Ovary (tissue), 9 donors: ENCODE data around the gene ZKSCAN5. TPM values are rescaled to one million over a fixed set of nuclear protein-coding genes. Genes with fewer than 3 reads are reported as not detected.
"Not testable (repeated sequence)": the region's sequence is repeated elsewhere in the genome, so short reads cannot be mapped to it uniquely, and the experiment has no call there.

Source experiments
- DNase-seq, 5 donors: peaks; one replicate each; pipeline ENCODE4 v3.0.0-alpha.2; 2019 to 2020
- H3K27ac ChIP-seq, 2 donors: fragments of 200-600 bp; one replicate each; pipeline versions ENCODE4 v1.5.1 to v1.8.0; 2019 to 2022
- H3K27me3 ChIP-seq: fragments of 200-600 bp; one replicate; pipeline ENCODE4 v1.8.0; 2022
- H3K36me3 ChIP-seq: fragments of 200-600 bp; sonication (generic); one replicate; pipeline ENCODE4 v1.5.1; 2019
- H3K4me1 ChIP-seq: one replicate; pipeline ENCODE4 v1.8.1; 2013; ENCODE audit warnings: mild to moderate bottlenecking, moderate library complexity; ENCODE audit not compliant: insufficient read depth
- H3K4me3 ChIP-seq: fragments of 200-600 bp; sonication (generic); one replicate; pipeline ENCODE4 v1.5.1; 2017
- H3K9me3 ChIP-seq, 2 donors: fragments of 200-600 bp in 1 of 2; sonication (generic) in 1 of 2; one replicate each; pipeline versions ENCODE4 v1.5.1 to v1.8.1; 2013 to 2019; ENCODE audit warnings: mild to moderate bottlenecking in 1 of 2, moderate library complexity in 1 of 2
- EP300 ChIP-seq: sonication (generic); formaldehyde crosslinking; IDR thresholded peaks from one replicate; pipeline ENCODE4 v1.6.1; 2017; ENCODE audit warnings: antibody characterized with exemption
- POLR2A ChIP-seq: fragments of 450-650 bp; IDR thresholded peaks from one replicate; pipeline ENCODE4 v1.6.1; 2017; ENCODE audit warnings: antibody characterized with exemption, mild to moderate bottlenecking, moderate library complexity
- WGBS, 3 donors: extraction: QIAGEN DNeasy Blood & Tissue Kit in 1 of 3; methylation state at CpG; one replicate each; pipeline versions ENCODE4 v1.1.5 to v1.1.7; 2013 to 2017; 5-methylcytosine and 5-hydroxymethylcytosine counted together
- intact Hi-C, 4 donors: fragments of 100-400 bp; cut with DNase I; formaldehyde crosslinking; loops; one replicate each; pipeline versions ENCODE4 v1.11.0 to v1.15.1; 2022 to 2023
- polyA plus RNA-seq, 2 donors: library from polyadenylated mRNA; stranded (reverse); fragments of 200-250 nt in 1 of 2; fragments of 350-450 nt in 1 of 2; fragmentation: Illumina TruSeq in 1 of 2; extraction: RNeasy Lipid Tissue Mini Kit (QIAGEN cat#74804) in 1 of 2; gene quantifications; one replicate each; pipeline ENCODE4 v1.2.3, GENCODE V29; 2013 to 2014
- total RNA-seq, 7 donors: library from RNA; depleted of rRNA in 2 of 7; stranded (reverse); fragments of >200 nt in 2 of 7; fragmentation: NEBNext Ultra II Directional in 3 of 7; extraction: Animal tissue kit (Norgen Biotek cat#: 25700) in 3 of 7; gene quantifications; one replicate each; pipeline versions ENCODE4 v1.1.0 to v1.2.4, GENCODE V29; 2016 to 2023
- TF ChIP-seq, protein P1 (sequence below), 3 donors: fragments of 450-650 bp in 2 of 3; fragments of 200-600 bp in 1 of 3; IDR thresholded peaks; one replicate each; pipeline versions ENCODE4 v1.5.1 to v1.8.0; 2016 to 2022; ENCODE audit warnings: antibody characterized with exemption in 3 of 3, mild to moderate bottlenecking in 1 of 3
- donor health status: DM: no; HTN: no; CAD: no; lungs with moderate emphysema.
- donor health status: DM: no; HTN: no; CAD: no.
- donor health status: Bipolar disorder and iron deficiency.
- donor health status: DM: yes; HTN: yes; CAD: no.
- donor health status: DM: no; HTN: no; CAD: no.
- donor health status: DM: yes; HTN: yes; CAD: no.

ZKSCAN5 gene
- total and polyA plus RNA-seq, 9 donors = 5.2 to 12.1 (median 8.6) TPM

DNA sequence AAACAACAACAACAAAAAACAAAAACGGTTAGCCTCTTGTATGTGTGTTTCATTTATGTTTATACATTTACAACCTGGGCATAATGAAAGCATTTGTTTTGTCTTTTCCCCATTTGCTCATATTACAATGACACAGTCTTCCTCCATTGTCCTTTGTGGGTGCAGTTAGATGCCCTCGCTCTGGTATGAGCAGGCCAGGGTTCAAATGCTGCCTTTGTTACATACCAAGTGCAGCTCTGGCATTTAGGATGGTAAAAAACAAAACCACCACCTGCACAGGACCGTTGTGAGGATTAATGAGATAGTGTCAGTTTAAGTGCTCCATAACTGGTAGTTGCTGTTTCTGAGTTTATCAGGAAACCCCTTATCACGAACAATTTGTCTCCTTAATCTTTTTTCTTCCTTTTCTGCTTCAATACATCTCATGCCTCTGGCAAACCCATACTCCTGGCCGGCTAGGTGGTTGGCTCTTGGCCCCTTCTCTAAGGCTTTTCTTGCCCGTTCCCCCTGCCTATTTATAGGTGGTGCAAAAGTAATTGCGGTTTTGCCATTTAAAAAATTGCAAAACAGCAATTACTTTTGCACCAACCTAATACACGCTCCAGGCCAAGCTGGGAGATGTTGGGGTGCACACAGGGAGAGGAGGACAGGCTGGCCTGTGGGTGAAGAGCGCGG lies 75.0 kb downstream of the ZKSCAN5 start:
- no peak overlapping the region for H3K27ac ChIP-seq
- H3K9me3 ChIP-seq = no peaks in the 10 kb centered on the region
- H3K4me3 ChIP-seq = peak overlapping the region; percentile 53
- WGBS, 3 donors = 25 to 31% (median 29%) methylated on average over 10 of the region's 10 CpGs
- H3K27me3 ChIP-seq = no peaks in the 10 kb centered on the region
- H3K36me3 ChIP-seq = no peaks in the 10 kb centered on the region
- intact Hi-C loops = no loop called here
- TF ChIP-seq EP300 (no peak), POLR2A (no peak)
- TF ChIP-seq, protein P1, sequence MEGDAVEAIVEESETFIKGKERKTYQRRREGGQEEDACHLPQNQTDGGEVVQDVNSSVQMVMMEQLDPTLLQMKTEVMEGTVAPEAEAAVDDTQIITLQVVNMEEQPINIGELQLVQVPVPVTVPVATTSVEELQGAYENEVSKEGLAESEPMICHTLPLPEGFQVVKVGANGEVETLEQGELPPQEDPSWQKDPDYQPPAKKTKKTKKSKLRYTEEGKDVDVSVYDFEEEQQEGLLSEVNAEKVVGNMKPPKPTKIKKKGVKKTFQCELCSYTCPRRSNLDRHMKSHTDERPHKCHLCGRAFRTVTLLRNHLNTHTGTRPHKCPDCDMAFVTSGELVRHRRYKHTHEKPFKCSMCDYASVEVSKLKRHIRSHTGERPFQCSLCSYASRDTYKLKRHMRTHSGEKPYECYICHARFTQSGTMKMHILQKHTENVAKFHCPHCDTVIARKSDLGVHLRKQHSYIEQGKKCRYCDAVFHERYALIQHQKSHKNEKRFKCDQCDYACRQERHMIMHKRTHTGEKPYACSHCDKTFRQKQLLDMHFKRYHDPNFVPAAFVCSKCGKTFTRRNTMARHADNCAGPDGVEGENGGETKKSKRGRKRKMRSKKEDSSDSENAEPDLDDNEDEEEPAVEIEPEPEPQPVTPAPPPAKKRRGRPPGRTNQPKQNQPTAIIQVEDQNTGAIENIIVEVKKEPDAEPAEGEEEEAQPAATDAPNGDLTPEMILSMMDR (IDR thresholded peaks at IDR 0.05) = no peak
- no peak for DNase-seq
- H3K4me1 ChIP-seq = peaks cover 6% of the 10 kb centered on the region

DNA sequence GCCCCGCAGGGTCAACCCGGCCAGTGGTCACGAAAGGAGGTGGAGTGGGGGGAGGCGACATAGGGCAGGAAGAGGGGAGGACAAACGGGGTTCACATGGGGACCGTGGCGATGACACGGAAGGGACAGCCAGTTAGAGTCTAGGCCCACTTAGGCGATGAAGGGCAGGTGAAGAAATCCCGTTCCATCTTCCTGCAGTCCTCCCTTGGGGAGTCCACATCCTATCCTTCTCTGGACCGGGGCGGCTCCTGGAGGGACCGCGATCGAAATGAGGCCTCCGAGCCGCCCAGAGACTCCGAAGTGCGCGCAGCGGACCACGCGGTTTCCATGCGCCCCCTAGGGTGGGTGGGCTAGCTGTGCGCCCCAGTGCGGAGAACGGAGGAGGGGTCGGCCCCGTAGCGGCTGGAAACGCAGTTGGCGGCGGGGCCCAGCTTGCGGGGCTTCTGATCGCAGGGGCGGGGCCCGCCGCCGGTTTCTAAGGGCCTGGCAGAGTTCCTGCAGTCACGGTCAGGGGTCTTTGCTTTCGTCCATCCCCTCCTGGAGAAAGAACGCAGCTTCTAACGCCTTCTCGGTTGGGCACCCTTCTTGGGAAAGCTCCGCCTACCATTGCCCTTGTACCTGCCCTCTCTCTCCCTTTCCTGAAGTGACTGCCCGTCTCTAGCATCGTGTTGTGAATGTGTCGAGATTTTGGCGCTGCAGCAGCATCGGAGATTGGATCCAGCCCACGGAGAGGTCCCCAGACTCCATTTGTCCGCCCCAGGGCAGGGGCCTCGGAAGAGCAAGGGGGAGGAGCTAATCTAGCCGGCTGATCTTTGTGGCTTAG lies 75.7 kb downstream of the ZKSCAN5 start:
- Histone ChIP-seq H3K4me3 (peak overlapping the region; percentile 53), H3K27ac (no peak overlapping the region), H3K27me3 (no peaks in the 10 kb centered on the region), H3K4me1 (peaks cover 4% of the 10 kb centered on the region), H3K9me3 (no peaks in the 10 kb centered on the region), H3K36me3 (no peaks in the 10 kb centered on the region)
- TF ChIP-seq, protein P1 (IDR thresholded peaks at IDR 0.05) = peak in 2 of 3 donors; percentile 17 to 24
- TF ChIP-seq POLR2A = no peak
- peak; percentile 34 to 71 (median 51) for DNase-seq
- WGBS, 3 donors = 0 to 1% (median 0%) methylated on average over 50 to 54 of the region's 54 CpGs
- intact Hi-C loops = no loop called here

DNA sequence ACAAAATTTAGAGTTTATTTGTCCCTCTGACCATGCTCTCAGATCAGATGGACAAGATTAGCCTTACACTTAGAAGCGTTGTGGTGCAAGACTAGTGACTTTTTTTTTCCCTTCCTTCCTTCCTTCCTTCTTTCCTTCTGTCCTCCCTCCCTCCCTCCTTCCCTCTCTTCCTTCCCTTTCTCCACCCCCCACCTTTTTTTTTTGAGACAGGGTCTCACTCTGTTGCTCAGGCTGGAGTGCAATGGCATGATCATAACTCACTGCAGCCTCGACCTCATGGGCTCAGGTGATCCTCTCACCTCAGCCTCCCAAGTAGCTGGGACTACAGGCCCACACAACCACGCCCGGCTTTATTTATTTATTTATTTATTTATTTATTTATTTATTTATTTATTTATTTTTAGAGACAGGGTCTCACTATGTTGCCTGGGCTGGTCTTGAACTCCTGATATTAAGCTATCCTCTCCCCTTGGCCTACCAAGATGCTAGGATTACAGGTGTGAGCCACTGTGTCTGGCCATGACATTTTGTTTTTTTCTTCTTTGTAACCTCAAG lies 76.4 kb downstream of the ZKSCAN5 start:
- H3K27me3 ChIP-seq, intact Hi-C loops, H3K36me3 ChIP-seq, H3K27ac ChIP-seq, H3K4me1 ChIP-seq, DNase-seq, H3K9me3 ChIP-seq: not testable (repeated sequence)
- H3K4me3 ChIP-seq = peak overlapping the region; percentile 53
- 47 to 52% (median 51%) methylated on average over 4 of the region's 4 CpGs for WGBS, 3 donors

Other genes starting within 250 kb of the ZKSCAN5 start
- not detected for gene MYH16, start 231.8 kb upstream of the ZKSCAN5 start, total RNA-seq
- not detected for gene MYH16, start 231.8 kb upstream of the ZKSCAN5 start, polyA plus RNA-seq
- gene ARPC1A, start 178.8 kb upstream of the ZKSCAN5 start, total RNA-seq = 100 to 1,000 TPM in 5 of 7 donors, 10 to 100 TPM in 2; 83.7 to 134 (median 112) TPM
- gene ARPC1A, start 178.8 kb upstream of the ZKSCAN5 start, polyA plus RNA-seq = 100 to 1,000 TPM in 1 of 2 donors, 10 to 100 TPM in 1; 98.1 to 138 TPM
- gene ARPC1B, start 129.9 kb upstream of the ZKSCAN5 start, total RNA-seq = 10 to 100 TPM; 24.2 to 82.5 (median 42.9) TPM
- 10 to 100 TPM; 63.4 to 77.9 TPM for gene ARPC1B, start 129.9 kb upstream of the ZKSCAN5 start, polyA plus RNA-seq
- gene PDAP1, start 96.1 kb upstream of the ZKSCAN5 start, total RNA-seq = 10 to 100 TPM; 31.1 to 90.0 (median 83.9) TPM
- 100 to 1,000 TPM in 1 of 2 donors, 10 to 100 TPM in 1; 81.5 to 155 TPM for gene PDAP1, start 96.1 kb upstream of the ZKSCAN5 start, polyA plus RNA-seq
- gene BUD31, start 95.7 kb upstream of the ZKSCAN5 start, total RNA-seq = 10 to 100 TPM; 44.4 to 96.4 (median 53.4) TPM
- 100 to 1,000 TPM in 1 of 2 donors, 10 to 100 TPM in 1; 75.6 to 157 TPM for gene BUD31, start 95.7 kb upstream of the ZKSCAN5 start, polyA plus RNA-seq
- gene PTCD1, start 65.9 kb upstream of the ZKSCAN5 start, total RNA-seq = 1 to 10 TPM; 3.9 to 8.3 (median 7.3) TPM
- gene PTCD1, start 65.9 kb upstream of the ZKSCAN5 start, polyA plus RNA-seq = 1 to 10 TPM; 3.5 to 7.5 TPM
- 10 to 100 TPM; 12.1 to 40.9 (median 32.9) TPM for gene CPSF4, start 65.7 kb upstream of the ZKSCAN5 start, total RNA-seq
- 10 to 100 TPM; 10.7 to 36.4 TPM for gene CPSF4, start 65.7 kb upstream of the ZKSCAN5 start, polyA plus RNA-seq
- 100 to 1,000 TPM; 122 to 415 (median 142) TPM for gene ATP5MF, start 38.5 kb upstream of the ZKSCAN5 start, total RNA-seq
- 100 to 1,000 TPM; 418 to 456 TPM for gene ATP5MF, start 38.5 kb upstream of the ZKSCAN5 start, polyA plus RNA-seq
- 10 to 100 TPM in 4 of 7 donors, 1 to 10 TPM in 3; 4.4 to 10.6 (median 10.1) TPM for gene ZNF789, start 31.8 kb upstream of the ZKSCAN5 start, total RNA-seq
- 10 to 100 TPM in 1 of 2 donors, 1 to 10 TPM in 1; 6.7 to 15.8 TPM for gene ZNF789, start 31.8 kb upstream of the ZKSCAN5 start, polyA plus RNA-seq
- gene ZNF394, start 4.4 kb upstream of the ZKSCAN5 start, total RNA-seq = 10 to 100 TPM; 29.5 to 43.8 (median 36.7) TPM
- 10 to 100 TPM; 19.2 to 23.1 TPM for gene ZNF394, start 4.4 kb upstream of the ZKSCAN5 start, polyA plus RNA-seq
- 10 to 100 TPM in 2 of 7 donors, 1 to 10 TPM in 5; 6.4 to 13.5 (median 9.0) TPM for gene FAM200A, start 47.5 kb downstream of the ZKSCAN5 start, total RNA-seq
- gene FAM200A, start 47.5 kb downstream of the ZKSCAN5 start, polyA plus RNA-seq = 1 to 10 TPM; 7.5 to 8.9 TPM
- 10 to 100 TPM; 48.7 to 68.5 (median 62.4) TPM for gene ZNF655, start 54.0 kb downstream of the ZKSCAN5 start, total RNA-seq
- 10 to 100 TPM; 33.0 to 44.6 TPM for gene ZNF655, start 54.0 kb downstream of the ZKSCAN5 start, polyA plus RNA-seq
- 1 to 10 TPM in 4 of 7 donors, under 1 TPM in 3; 0.25 to 3.5 (median 1.2) TPM for gene TMEM225B, start 93.6 kb downstream of the ZKSCAN5 start, total RNA-seq
- 1 to 10 TPM in 1 of 2 donors, under 1 TPM in 1; 0.84 to 1.7 TPM for gene TMEM225B, start 93.6 kb downstream of the ZKSCAN5 start, polyA plus RNA-seq
- 10 to 100 TPM; 10.2 to 21.1 (median 18.2) TPM for gene ZSCAN25, start 112.3 kb downstream of the ZKSCAN5 start, total RNA-seq
- gene ZSCAN25, start 112.3 kb downstream of the ZKSCAN5 start, polyA plus RNA-seq = 10 to 100 TPM in 1 of 2 donors, 1 to 10 TPM in 1; 9.8 to 10.7 TPM
- 10 to 100 TPM in 1 of 7 donors, 1 to 10 TPM in 3, under 1 TPM in 3; 0.20 to 34.5 (median 1.9) TPM for gene CYP3A5, start 175.3 kb downstream of the ZKSCAN5 start, total RNA-seq
- 1 to 10 TPM in 1 of 2 donors, under 1 TPM in 1; 0.45 to 1.3 TPM for gene CYP3A5, start 175.3 kb downstream of the ZKSCAN5 start, polyA plus RNA-seq
- gene CYP3A7, start 230.5 kb downstream of the ZKSCAN5 start, total RNA-seq = under 1 TPM in 4 of 7 donors, not detected in 3; 0.20 to 0.36 (median 0.31) TPM
- under 1 TPM; 0.04 to 0.30 TPM for gene CYP3A7, start 230.5 kb downstream of the ZKSCAN5 start, polyA plus RNA-seq